Transverse colon (tissue), 4 donors: ENCODE results near the gene TTC28.

Source experiments
- CTCF ChIP-seq, 5 experiments: fragments of 200-600 bp in 3 of 5; fragments of 450-650 bp in 2 of 5; sonication (generic) in 3 of 5; IDR thresholded peaks; 1 replicate in 2 of 5; 2 replicates in 3 of 5; pipeline ENCODE4 v1.5.1; 2016 to 2017; ENCODE audit warnings: antibody characterized with exemption in 5 of 5, inconsistent platforms in 3 of 5, mild to moderate bottlenecking in 2 of 5, moderate library complexity in 1 of 5
- EP300 ChIP-seq: sonication (generic); formaldehyde crosslinking; IDR thresholded peaks from one replicate; pipeline ENCODE4 v1.6.1; 2017; ENCODE audit warnings: antibody characterized with exemption, low read depth
- POLR2A ChIP-seq: fragments of 450-650 bp; IDR thresholded peaks from one replicate; pipeline ENCODE4 v1.6.1; 2016; ENCODE audit warnings: antibody characterized with exemption, mild to moderate bottlenecking, moderate library complexity
- POLR2AphosphoS5 ChIP-seq, 3 donors: sonication (generic); formaldehyde crosslinking; IDR thresholded peaks; one replicate each; pipeline ENCODE4 v1.6.1; 2016; ENCODE audit warnings: antibody characterized with exemption in 3 of 3

- TF ChIP-seq CTCF (IDR thresholded peaks at IDR 0.05) (no peak), POLR2A (no peak), EP300 (no peak), POLR2AphosphoS5 (IDR thresholded peaks at IDR 0.05) (no peak)
These were observed 663.7 kb downstream of the TTC28 start for GRCh38 chr22:28015676-28016601.
